Prostate gland (tissue), 2 donors: ENCODE measurements around the gene ZNF764. TPM values are rescaled to one million over a fixed set of nuclear protein-coding genes. Genes with fewer than 3 reads are reported as not detected.

Experiments
- DNase-seq: peaks from one replicate; pipeline ENCODE4 v3.0.0-alpha.2; 2019; ENCODE audit warnings: low spot score
- H3K27ac ChIP-seq, 2 donors: fragments of 200-600 bp; sonication (generic); 2 replicates each; pipeline ENCODE4 v1.5.1; 2017 to 2019
- H3K27me3 ChIP-seq: fragments of 200-600 bp; sonication (generic); replicated peaks from 2 replicates; pipeline ENCODE4 v1.5.1; 2019; ENCODE audit not compliant: insufficient read depth
- H3K36me3 ChIP-seq, 2 donors: fragments of 200-600 bp; sonication (generic); 1 replicate in 1 of 2; 2 replicates in 1 of 2; pipeline versions ENCODE4 v1.5.1 to v1.8.1; 2017 to 2019
- H3K4me1 ChIP-seq: fragments of 200-600 bp; sonication (generic); replicated peaks from 2 replicates; pipeline ENCODE4 v1.5.1; 2019
- H3K4me3 ChIP-seq, 2 donors: fragments of 200-600 bp; sonication (generic); 2 replicates each; pipeline ENCODE4 v1.5.1; 2017 to 2019
- H3K9me3 ChIP-seq: fragments of 200-600 bp; sonication (generic); 2 replicates; pipeline ENCODE4 v1.5.1; 2017
- CTCF ChIP-seq, 4 experiments: fragments of 200-600 bp in 2 of 4; fragments of 450-650 bp in 2 of 4; sonication (generic) in 2 of 4; IDR thresholded peaks; 1 replicate in 3 of 4; 2 replicates in 1 of 4; pipeline ENCODE4 v1.5.1; 2016 to 2019; ENCODE audit warnings: antibody characterized with exemption in 4 of 4, mild to moderate bottlenecking in 2 of 4, moderate library complexity in 2 of 4
- POLR2A ChIP-seq: fragments of 450-650 bp; IDR thresholded peaks from one replicate; pipeline ENCODE4 v1.6.1; 2016; ENCODE audit warnings: antibody characterized with exemption, mild to moderate bottlenecking
- POLR2AphosphoS5 ChIP-seq: sonication (generic); formaldehyde crosslinking; IDR thresholded peaks from one replicate; pipeline ENCODE4 v1.6.1; 2017; ENCODE audit warnings: antibody characterized with exemption
- WGBS: methylation state at CpG from one replicate; pipeline ENCODE4 v1.1.5; 2018; 5-methylcytosine and 5-hydroxymethylcytosine counted together
- intact Hi-C: fragments of 100-400 bp; cut with DNase I; formaldehyde crosslinking; loops from one replicate; pipeline ENCODE4 v1.14.2; 2022
- total RNA-seq, 2 donors: library from RNA; depleted of rRNA; stranded (reverse); fragments of >200 nt; gene quantifications; one replicate each; pipeline ENCODE4 v1.1.0, GENCODE V29; 2016

ZNF764 gene
- total RNA-seq, 2 donors from 2014 or later, result 15.7 to 22.5 TPM

GRCh38 chr16:30582611-30583340 lies 24.6 kb upstream of the ZNF764 start:
- H3K36me3 ChIP-seq, result peaks cover 0 to 3% of the 10 kb centered on the region in 2 donors
- H3K9me3 ChIP-seq, result no peaks in the 10 kb centered on the region
- H3K4me1 ChIP-seq, result peaks cover 3% of the 10 kb centered on the region
- WGBS, result 95% methylated on average over 40 of the region's 48 CpGs
- no peak overlapping the region for H3K27ac ChIP-seq
- TF ChIP-seq POLR2A, result no peak
- H3K27me3 ChIP-seq, result no peaks in the 10 kb centered on the region
- intact Hi-C loops, result no loop called here
- no peak for DNase-seq
- H3K4me3 ChIP-seq, result no peak overlapping the region

- 88% methylated on average over 7 of the region's 7 CpGs for WGBS
Measured at GRCh38 chr16:30581457-30581856, 23.3 kb upstream of the ZNF764 start.

GRCh38 chr16:30574678-30575077 lies 16.5 kb upstream of the ZNF764 start:
- WGBS, result 75% methylated on average over 1 of the region's 1 CpG
- H3K27me3 ChIP-seq, result no peaks in the 10 kb centered on the region
- TF ChIP-seq CTCF (IDR thresholded peaks at IDR 0.05) (no peak), POLR2AphosphoS5 (no peak), POLR2A (no peak)
- no peak for DNase-seq
- H3K4me3 ChIP-seq, result no peak overlapping the region
- no peak overlapping the region for H3K27ac ChIP-seq
- H3K4me1 ChIP-seq, result peaks cover 6% of the 10 kb centered on the region
- intact Hi-C loops, result loop anchor here (5.0 kb wide), 1 partner anchor 78 kb away; the partner anchor contains the start of gene PRR14
- no peaks in the 10 kb centered on the region for H3K9me3 ChIP-seq
- peaks cover 0 to 3% of the 10 kb centered on the region in 2 donors for H3K36me3 ChIP-seq

More at GRCh38 chr16:30581457-30581856, 23.3 kb upstream of the ZNF764 start:
- no peaks in the 10 kb centered on the region for H3K27me3 ChIP-seq
- no peaks in the 10 kb centered on the region for H3K9me3 ChIP-seq
- peaks cover 3% of the 10 kb centered on the region for H3K4me1 ChIP-seq
- no peak for TF ChIP-seq CTCF (IDR thresholded peaks at IDR 0.05)
- TF ChIP-seq POLR2AphosphoS5, result no peak
- no peak for TF ChIP-seq POLR2A
- H3K27ac ChIP-seq, result no peak overlapping the region
- no peak overlapping the region for H3K4me3 ChIP-seq
- intact Hi-C loops, result no loop called here
- no peak for DNase-seq
- peaks cover 0 to 3% of the 10 kb centered on the region in 2 donors for H3K36me3 ChIP-seq

- Histone ChIP-seq H3K4me1 (peaks cover 6% of the 10 kb centered on the region), H3K9me3 (no peaks in the 10 kb centered on the region), H3K27ac (peak within 1 kb of the TSS; percentile 97 to 98), H3K27me3 (no peaks in the 10 kb centered on the region), H3K4me3 (peak within 1 kb of the TSS; percentile 65 to 77), H3K36me3 (no peaks in the 10 kb centered on the region)
- intact Hi-C loops, result loop anchor here (5.0 kb wide), 1 partner anchor 81 kb away; the partner anchor contains the start of gene PRR14
- peak; percentile 97 for DNase-seq
- TF ChIP-seq POLR2A, result peak; percentile 57
- TF ChIP-seq CTCF (IDR thresholded peaks at IDR 0.05), result peak in 2 of 4 experiments; percentile 9 to 18
- TF ChIP-seq POLR2AphosphoS5, result peak; percentile 95
- WGBS, result under 1% methylated on average over 56 of the region's 67 CpGs
Measured at GRCh38 chr16:30571445-30572322, 13.5 kb upstream of the ZNF764 start, which contains the start of gene ZNF688. TSS of gene ZNF688 (minus strand) at chr16:30571714. CDS start at chr16:30571629, 85 bp downstream.
